LNCAP (cell line): ENCODE results near the gene RRAD.

Source experiments
- CTCF ChIP-seq: fragments of 450-650 bp; IDR thresholded peaks from 2 replicates; pipeline ENCODE4 v1.5.1; 2017; ENCODE audit warnings: mild to moderate bottlenecking

RRAD gene

GRCh38 chr16:66918355-66918754 lies 7.0 kb downstream of the RRAD start:
- TF ChIP-seq CTCF: no peak

- TF ChIP-seq CTCF: no peak
Measured at GRCh38 chr16:66917741-66918140, 7.6 kb downstream of the RRAD start.

GRCh38 chr16:66916518-66916917 lies 8.8 kb downstream of the RRAD start:
- TF ChIP-seq CTCF: no peak

- TF ChIP-seq CTCF: no peak
Measured at GRCh38 chr16:66915041-66915440, 10.3 kb downstream of the RRAD start.

- TF ChIP-seq CTCF: no peak
Measured at GRCh38 chr16:66914541-66914940, 10.8 kb downstream of the RRAD start.

- no peak for TF ChIP-seq CTCF
Measured at GRCh38 chr16:66913711-66914110, 11.6 kb downstream of the RRAD start.

- no peak for TF ChIP-seq CTCF
Measured at GRCh38 chr16:66913081-66913480, 12.3 kb downstream of the RRAD start.

GRCh38 chr16:66911801-66912200 lies 13.5 kb downstream of the RRAD start:
- TF ChIP-seq CTCF: no peak
